Neural cell (in vitro differentiated cells): ENCODE measurements around the gene FAM117A.

Source experiments
- CTCF ChIP-seq: fragments of 450-650 bp; IDR thresholded peaks from 2 replicates; pipeline ENCODE4 v1.5.1; 2014; ENCODE audit warnings: antibody characterized with exemption, mild to moderate bottlenecking, moderate library complexity; ENCODE audit not compliant: poor library complexity, severe bottlenecking
- EZH2 ChIP-seq: fragments of 200-600, 300-800 bp; shearing (Covaris generic), sonication (generic); IDR thresholded peaks from 2 replicates; pipeline ENCODE4 v1.6.1; 2014; ENCODE audit warnings: antibody characterized with exemption, low read length, borderline replicate concordance, mild to moderate bottlenecking; ENCODE audit not compliant: insufficient read depth, poor library complexity, severe bottlenecking
- POLR2AphosphoS5 ChIP-seq: IDR thresholded peaks from 2 replicates; pipeline ENCODE4 v1.6.1; 2012
- TAF1 ChIP-seq: IDR thresholded peaks from 2 replicates; pipeline ENCODE4 v1.6.1; 2012; ENCODE audit warnings: low read depth

DNA sequence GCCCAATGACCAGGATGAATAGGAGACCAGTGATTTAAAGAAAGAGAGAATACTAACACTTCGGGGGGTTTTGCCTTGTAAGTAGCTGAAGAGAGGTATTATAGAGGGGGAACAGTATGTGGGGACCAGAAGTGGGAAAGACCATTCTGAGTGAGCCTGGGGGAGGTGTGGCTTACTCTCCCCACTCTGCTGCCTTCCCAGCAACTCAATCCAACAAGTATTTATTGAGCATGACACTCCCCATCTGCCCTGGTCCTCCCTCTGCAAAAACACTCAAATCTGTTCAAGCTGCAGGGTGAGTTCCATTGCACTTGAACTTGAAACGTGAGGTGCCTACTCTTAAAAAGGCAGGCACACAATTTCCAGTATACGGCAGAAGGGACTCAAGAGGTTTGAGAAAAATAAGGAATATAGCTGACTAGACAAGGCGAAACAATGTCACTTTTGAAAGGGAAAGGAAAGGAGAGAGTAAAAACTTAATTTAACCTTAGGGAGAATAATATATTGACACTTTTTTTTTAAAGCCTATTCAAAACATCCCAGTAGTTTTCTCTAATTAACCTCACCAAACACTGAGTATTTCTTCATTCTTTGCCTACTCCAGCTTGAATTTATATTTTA, 8.2 kb downstream of the FAM117A start:
- TF ChIP-seq CTCF (no peak), TAF1 (no peak), EZH2 (no peak), POLR2AphosphoS5 (no peak)
